Endothelial cell of umbilical vein (primary cell): ENCODE results near the gene RYR2. TPM values are rescaled to one million over a fixed set of nuclear protein-coding genes. Genes with fewer than 3 reads are reported as not detected.

Experiments
- BruUV-seq: library from RNA; stranded (reverse); fragments of 400-500 nt; replicated peaks from 2 replicates; lab custom pipeline; 2021; lab: Mats Ljungman, UMichigan
- CTCF ChIA-PET: fragments of 300-600, 350-600 bp; sonication (Branson Sonifier 250); formaldehyde crosslinking; loops from one replicate; lab custom pipeline; 2021; ENCODE audit warnings: antibody characterized with exemption, inconsistent platforms; lab: Charles Lee
- POLR2A ChIA-PET: fragments of 300-600, 350-600 bp; sonication (Branson Sonifier 250); formaldehyde crosslinking; loops from one replicate; lab custom pipeline; 2021; ENCODE audit warnings: antibody characterized with exemption, inconsistent platforms; lab: Charles Lee
- DNase-seq: peaks from one replicate; pipeline ENCODE4 v3.0.0-alpha.2; 2011; ENCODE audit warnings: low read depth, low spot score
- FAIRE-seq: peaks from 2 replicates; lab custom pipeline; 2011; peaks lifted over from hg19 to GRCh38; lab: Jason Lieb, UNC
- H2AFZ ChIP-seq: 2 replicates; pipeline ENCODE4 v1.6.0; 2012; ENCODE audit warnings: low read depth, low read length, control low read depth, inconsistent platforms
- H3K27ac ChIP-seq: 2 replicates; pipeline ENCODE4 v1.5.1; 2011; ENCODE audit warnings: low read depth, mild to moderate bottlenecking, control low read depth, low read length, moderate library complexity; ENCODE audit not compliant: insufficient read depth
- H3K27me3 ChIP-seq, 2 experiments: 2 replicates each; pipeline versions ENCODE4 v1.6.0 to v1.6.1; 2011; ENCODE audit warnings: low read length in 2 of 2, mixed read lengths in 1 of 2; ENCODE audit not compliant: control insufficient read depth in 2 of 2, insufficient read depth in 2 of 2
- H3K36me3 ChIP-seq, 2 experiments: 2 replicates in 1 of 2; 3 replicates in 1 of 2; pipeline ENCODE4 v1.5.1; 2011; ENCODE audit warnings: low read length in 2 of 2, mild to moderate bottlenecking in 1 of 2, moderate library complexity in 1 of 2; ENCODE audit not compliant: control insufficient read depth in 2 of 2, insufficient read depth in 2 of 2; ENCODE audit errors: extremely low read depth in 1 of 2
- H3K4me1 ChIP-seq: 3 replicates; pipeline ENCODE4 v1.5.1; 2011; ENCODE audit warnings: mild to moderate bottlenecking, low read length; ENCODE audit not compliant: control insufficient read depth, insufficient read depth; ENCODE audit errors: extremely low read depth
- H3K4me2 ChIP-seq: 2 replicates; pipeline ENCODE4 v1.6.1; 2011; ENCODE audit warnings: low read length, control low read depth, mixed read lengths; ENCODE audit not compliant: insufficient read depth
- H3K4me3 ChIP-seq, 3 experiments: fragments of 200-600 bp in 1 of 3; sonication (generic), shearing (Covaris generic) in 1 of 3; replicated peaks in 1 of 3; 2 replicates each; pipeline ENCODE4 v1.5.1; 2011 to 2016; ENCODE audit warnings: control low read depth in 3 of 3, low read length in 3 of 3, mild to moderate bottlenecking in 2 of 3, inconsistent platforms in 1 of 3, low read depth in 1 of 3, moderate library complexity in 1 of 3; ENCODE audit not compliant: insufficient read depth in 1 of 3
- H3K79me2 ChIP-seq: 2 replicates; pipeline ENCODE4 v1.6.0; 2012; ENCODE audit warnings: low read length, inconsistent platforms; ENCODE audit not compliant: control insufficient read depth, insufficient read depth
- H3K9ac ChIP-seq: replicated peaks from 2 replicates; pipeline ENCODE3; 2011; ENCODE audit warnings: low read length, control low read depth; ENCODE audit not compliant: insufficient read depth; ENCODE audit errors: extremely low read depth
- H3K9me1 ChIP-seq: replicated peaks from 3 replicates; pipeline ENCODE4 v1.6.0; 2011; ENCODE audit warnings: mild to moderate bottlenecking, low read length; ENCODE audit not compliant: control insufficient read depth, insufficient read depth; ENCODE audit errors: extremely low read depth
- H3K9me3 ChIP-seq: replicated peaks from 2 replicates; pipeline ENCODE4 v1.5.1; 2012; ENCODE audit warnings: low read length, inconsistent platforms; ENCODE audit not compliant: control insufficient read depth, insufficient read depth
- H4K20me1 ChIP-seq: replicated peaks from 2 replicates; pipeline ENCODE3; 2011; ENCODE audit warnings: mild to moderate bottlenecking, low read length; ENCODE audit not compliant: control insufficient read depth, insufficient read depth; ENCODE audit errors: extremely low read depth
- CTCF ChIP-seq, 2 donors: IDR thresholded peaks; 1 replicate in 1 of 2; 2 replicates in 1 of 2; pipeline ENCODE4 v1.5.1; 2011; ENCODE audit warnings: low read length in 2 of 2, mild to moderate bottlenecking in 2 of 2, moderate library complexity in 2 of 2, control low read depth in 1 of 2, inconsistent platforms in 1 of 2, low read depth in 1 of 2; ENCODE audit not compliant: insufficient read depth in 1 of 2; ENCODE audit errors: extremely low read depth in 1 of 2
- EZH2 ChIP-seq: IDR thresholded peaks from 2 replicates; pipeline ENCODE4 v1.6.1; 2012; ENCODE audit warnings: borderline replicate concordance, low read depth, mild to moderate bottlenecking, moderate library complexity, low read length, inconsistent platforms; ENCODE audit not compliant: severe bottlenecking
- FOS ChIP-seq: IDR thresholded peaks from 2 replicates; pipeline ENCODE4 v1.6.1; 2011; ENCODE audit warnings: mild to moderate bottlenecking, low read length, moderate library complexity, borderline replicate concordance; ENCODE audit not compliant: insufficient read depth
- GATA2 ChIP-seq: IDR thresholded peaks from 2 replicates; pipeline ENCODE4 v1.7.0; 2011; ENCODE audit warnings: low read depth, mild to moderate bottlenecking, moderate library complexity, mixed read lengths, low read length; ENCODE audit not compliant: insufficient read length, insufficient read depth
- JUN ChIP-seq: IDR thresholded peaks from 2 replicates; pipeline ENCODE4 v1.6.1; 2011; ENCODE audit warnings: borderline replicate concordance, low read depth; ENCODE audit not compliant: insufficient read length, insufficient read depth
- POLR2A ChIP-seq: IDR thresholded peaks from 2 replicates; pipeline ENCODE4 v1.6.1; 2012; ENCODE audit warnings: low read depth, mild to moderate bottlenecking, control low read depth, low read length
- POLR2AphosphoS5 ChIP-seq: IDR thresholded peaks from 2 replicates; pipeline ENCODE4 v1.6.1; 2012; ENCODE audit warnings: low read depth, mild to moderate bottlenecking, control low read depth, low read length, moderate library complexity; ENCODE audit not compliant: insufficient read depth
- dilution Hi-C: fragments of 300-500 bp; cut with MboI; formaldehyde crosslinking; loops from one replicate; pipeline ENCODE4 v1.15.0; 2019; ENCODE audit warnings: low sequenced_read_pairs; ENCODE audit not compliant: extremely low pct_ligation_motif_present
- intact Hi-C: fragments of 100-400 bp; cut with micrococcal nuclease; formaldehyde crosslinking; loops from one replicate; pipeline ENCODE4 v1.10.0; 2022
- polyA plus RNA-seq, 4 experiments: library from polyadenylated mRNA; depleted of rRNA in 3 of 4; stranded (reverse) in 3 of 4; unstranded in 1 of 4; fragments of >200 nt; gene quantifications; 2 replicates each; pipeline versions ENCODE4 v1.2.1 to v1.2.3, GENCODE V29; 2011 to 2012; ENCODE audit warnings: missing spikeins in 1 of 4
- total RNA-seq: library from RNA; stranded (reverse); gene quantifications from 2 replicates; pipeline ENCODE4 v1.2.3, GENCODE V29; 2021

The RYR2 gene
- total and polyA plus RNA-seq, 2 donors (not counting 3 experiments of a cell fraction or from before 2014, with no cell fraction given), result not detected

GRCh38 chr1:237804516-237804915 is 762.5 kb downstream of the RYR2 start:
- intact Hi-C loops, result no loop called here
- ChIA-PET POLR2A (no interaction called here), CTCF (no interaction called here)
- Histone ChIP-seq H3K9ac (no peak overlapping the region), H3K36me3 (no peaks in the 10 kb centered on the region), H3K9me1 (no peaks in the 10 kb centered on the region), H3K4me1 (no peaks in the 10 kb centered on the region), H2AFZ (no peak overlapping the region), H3K4me2 (no peak overlapping the region), H4K20me1 (no peaks in the 10 kb centered on the region), H3K27ac (no peak overlapping the region), H3K4me3 (no peak overlapping the region), H3K79me2 (no peaks in the 10 kb centered on the region), H3K27me3 (no peaks in the 10 kb centered on the region), H3K9me3 (peaks cover 2% of the 10 kb centered on the region)
- no TSS peak for BruUV-seq
- DNase-seq, result no peak
- TF ChIP-seq EZH2, result no peak
- no peak for TF ChIP-seq GATA2
- no peak for TF ChIP-seq FOS
- no peak for TF ChIP-seq POLR2AphosphoS5
- TF ChIP-seq CTCF (IDR thresholded peaks at IDR 0.05; ENCODE audit: extremely low read depth in 1 of 2, insufficient read depth in 1 of 2, low read depth in 1 of 2, low read length in 2 of 2), result no peak
- no peak for TF ChIP-seq POLR2A
- FAIRE-seq, result no peak
- dilution Hi-C loops, result no loop called here

GRCh38 chr1:237809099-237809498 is 767.1 kb downstream of the RYR2 start:
- FAIRE-seq, result no peak
- Histone ChIP-seq H3K4me3 (no peak overlapping the region), H3K4me1 (no peaks in the 10 kb centered on the region), H3K79me2 (no peaks in the 10 kb centered on the region), H3K9me1 (no peaks in the 10 kb centered on the region), H3K4me2 (no peak overlapping the region), H4K20me1 (no peaks in the 10 kb centered on the region), H3K27me3 (no peaks in the 10 kb centered on the region), H3K9ac (no peak overlapping the region), H3K27ac (no peak overlapping the region), H3K36me3 (no peaks in the 10 kb centered on the region), H3K9me3 (no peaks in the 10 kb centered on the region), H2AFZ (no peak overlapping the region)
- POLR2A ChIA-PET, result no interaction called here
- CTCF ChIA-PET, result no interaction called here
- intact Hi-C loops, result no loop called here
- no peak for DNase-seq
- TF ChIP-seq POLR2AphosphoS5 (no peak), JUN (no peak)
- dilution Hi-C loops, result no loop called here
- BruUV-seq, result no TSS peak
